Erythroblast (primary cell): ENCODE results near the gene SREK1.

ENCODE experiments used
- DNase-seq, 2 experiments: peaks; one replicate each; lab custom pipeline; 2025; lab: John Stamatoyannopoulos, UW
- GATA1 ChIP-seq: IDR thresholded peaks from 2 replicates; pipeline ENCODE4 v1.6.1; 2011; ENCODE audit warnings: low read depth, mild to moderate bottlenecking, control low read depth, low read length, moderate library complexity
- POLR2A ChIP-seq: IDR thresholded peaks from 2 replicates; pipeline ENCODE4 v1.6.1; 2011; ENCODE audit warnings: mild to moderate bottlenecking, low read length

The SREK1 gene

GRCh38 chr5:66144834-66145390 is 812 bp downstream of the SREK1 start:
- TF ChIP-seq GATA1 (no peak), POLR2A (no peak)
- peak in 1 of 2 experiments; percentile 90 for DNase-seq

GRCh38 chr5:66145737-66146136 is 1.6 kb downstream of the SREK1 start:
- DNase-seq: peak in 1 of 2 experiments; percentile 18
- TF ChIP-seq POLR2A (no peak), GATA1 (no peak)

DNA sequence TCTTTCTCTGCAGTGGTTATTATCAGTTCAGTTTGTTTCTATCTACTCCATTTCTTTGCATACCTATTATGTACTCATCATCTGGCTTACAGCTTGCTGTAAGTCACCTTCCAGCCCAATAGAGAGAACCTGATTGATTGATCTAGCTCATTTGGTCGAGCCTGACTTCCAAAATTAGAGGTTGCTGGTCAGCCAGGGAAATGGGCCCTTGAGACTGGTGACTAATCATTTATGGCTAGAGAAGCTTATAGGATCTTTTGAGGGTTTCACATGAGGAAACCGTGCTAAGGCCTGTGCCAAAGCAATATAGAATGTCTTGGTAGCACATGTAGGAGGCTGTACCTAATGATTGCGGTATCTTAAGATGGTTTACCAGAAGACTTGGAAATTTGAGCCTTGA is 5.8 kb downstream of the SREK1 start:
- no peak for DNase-seq
- TF ChIP-seq POLR2A: no peak
- TF ChIP-seq GATA1: no peak

DNA sequence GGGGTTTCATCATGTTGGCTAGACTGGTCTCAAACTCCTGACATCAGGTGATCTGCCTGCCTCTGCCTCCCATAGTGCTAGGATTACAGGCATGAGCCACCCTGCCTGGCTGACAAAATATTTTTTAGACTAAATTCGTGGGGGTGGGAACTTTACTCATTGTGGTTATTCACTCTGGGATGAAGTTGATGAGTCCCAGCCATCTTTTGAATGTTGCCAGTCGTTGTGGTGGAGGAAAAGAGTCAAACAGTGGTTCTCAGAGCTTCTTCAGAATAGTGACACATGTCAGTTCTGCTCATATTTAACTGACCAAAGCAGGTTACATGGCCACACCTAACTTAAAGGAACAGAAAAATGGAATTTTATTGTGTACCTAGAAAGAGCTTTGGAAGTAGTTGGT is 6.9 kb downstream of the SREK1 start:
- TF ChIP-seq POLR2A: no peak
- no peak for TF ChIP-seq GATA1
- DNase-seq: no peak

DNA sequence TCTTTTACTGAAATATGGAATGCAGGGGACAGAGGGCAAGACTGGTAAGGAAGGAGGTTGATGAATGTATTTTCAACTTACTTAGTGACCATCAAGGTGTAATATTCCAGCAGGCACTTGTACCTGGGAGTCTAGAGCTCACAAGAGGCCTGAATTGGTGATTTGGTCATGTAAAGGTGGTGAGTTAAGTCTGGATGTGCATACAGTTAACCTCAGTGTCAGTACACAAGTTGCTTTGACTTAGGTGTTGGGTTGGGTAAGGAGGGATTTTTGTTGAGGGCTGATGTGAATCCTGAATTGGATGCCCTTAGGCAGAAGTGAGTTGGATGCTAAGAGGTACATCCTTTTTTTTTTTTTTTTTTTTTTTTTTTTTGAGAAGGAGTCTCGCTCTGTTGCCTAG is 7.4 kb downstream of the SREK1 start:
- no peak for DNase-seq
- TF ChIP-seq GATA1 (no peak), POLR2A (no peak)

DNA sequence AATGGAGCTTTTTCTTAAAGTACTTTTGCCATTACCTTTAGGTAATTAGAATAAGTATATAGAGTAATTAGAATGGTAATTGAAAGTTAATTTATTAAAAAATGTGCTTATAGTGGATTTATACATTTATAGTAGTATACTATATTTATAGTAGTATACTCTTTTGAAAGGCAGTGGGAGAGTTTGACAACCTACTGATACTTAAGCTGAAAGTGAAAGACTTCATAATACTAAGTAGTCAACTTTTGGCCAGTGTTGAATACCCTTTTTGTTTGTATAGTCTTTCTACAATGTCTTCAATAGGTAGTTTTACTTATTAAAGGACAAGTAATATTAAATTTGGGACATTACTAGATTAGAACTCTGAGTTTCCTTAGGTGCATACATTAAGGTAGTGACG is 12.9 kb downstream of the SREK1 start:
- no peak for TF ChIP-seq GATA1
- TF ChIP-seq POLR2A: no peak
- no peak for DNase-seq

DNA sequence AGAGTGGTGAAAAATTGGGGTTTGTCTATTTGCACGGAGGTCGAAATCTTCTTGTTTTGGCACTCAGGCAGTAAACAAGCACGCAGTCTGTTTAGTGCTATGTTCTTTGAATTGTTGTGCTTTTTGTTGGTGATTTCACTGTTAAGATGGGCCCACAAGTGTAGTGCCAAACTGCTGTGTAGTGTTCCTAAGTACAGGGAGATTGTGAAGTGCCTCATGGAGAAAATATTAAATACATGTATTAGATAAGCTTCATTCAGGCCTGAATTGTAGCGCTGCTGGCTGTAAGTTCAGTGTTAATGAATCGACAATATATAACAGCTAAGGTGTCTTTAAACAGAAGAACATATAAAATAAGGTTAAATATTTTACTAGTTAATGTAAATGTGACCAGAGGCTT is 17.3 kb downstream of the SREK1 start:
- no peak for DNase-seq
- no peak for TF ChIP-seq POLR2A
- TF ChIP-seq GATA1: no peak

GRCh38 chr5:66164044-66164790 is 20.1 kb downstream of the SREK1 start:
- no peak for DNase-seq
- no peak for TF ChIP-seq POLR2A
- TF ChIP-seq GATA1: no peak

DNA sequence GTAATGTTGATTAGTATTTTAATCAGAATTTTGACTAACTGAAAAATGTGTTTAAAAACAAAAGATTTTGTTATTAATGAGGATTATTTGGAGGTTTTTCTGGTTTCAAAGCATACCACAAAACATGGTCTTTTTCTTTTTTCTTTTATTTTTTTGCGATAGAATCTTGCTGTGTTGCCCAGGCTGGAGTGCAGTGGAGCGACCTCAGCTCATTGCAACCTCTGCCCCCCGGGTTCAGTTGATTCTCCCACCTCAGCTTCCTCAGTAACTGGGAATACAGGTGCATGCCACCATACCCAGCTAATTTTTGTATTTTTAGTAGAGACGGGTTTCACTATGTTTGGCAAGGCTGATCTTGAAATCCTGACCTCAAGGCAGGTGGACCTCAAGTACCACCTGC is 24.1 kb downstream of the SREK1 start:
- TF ChIP-seq GATA1 (no peak), POLR2A (no peak)
- DNase-seq: no peak

GRCh38 chr5:66169534-66169933 is 25.4 kb downstream of the SREK1 start:
- no peak for DNase-seq
- TF ChIP-seq POLR2A (no peak), GATA1 (no peak)

DNA sequence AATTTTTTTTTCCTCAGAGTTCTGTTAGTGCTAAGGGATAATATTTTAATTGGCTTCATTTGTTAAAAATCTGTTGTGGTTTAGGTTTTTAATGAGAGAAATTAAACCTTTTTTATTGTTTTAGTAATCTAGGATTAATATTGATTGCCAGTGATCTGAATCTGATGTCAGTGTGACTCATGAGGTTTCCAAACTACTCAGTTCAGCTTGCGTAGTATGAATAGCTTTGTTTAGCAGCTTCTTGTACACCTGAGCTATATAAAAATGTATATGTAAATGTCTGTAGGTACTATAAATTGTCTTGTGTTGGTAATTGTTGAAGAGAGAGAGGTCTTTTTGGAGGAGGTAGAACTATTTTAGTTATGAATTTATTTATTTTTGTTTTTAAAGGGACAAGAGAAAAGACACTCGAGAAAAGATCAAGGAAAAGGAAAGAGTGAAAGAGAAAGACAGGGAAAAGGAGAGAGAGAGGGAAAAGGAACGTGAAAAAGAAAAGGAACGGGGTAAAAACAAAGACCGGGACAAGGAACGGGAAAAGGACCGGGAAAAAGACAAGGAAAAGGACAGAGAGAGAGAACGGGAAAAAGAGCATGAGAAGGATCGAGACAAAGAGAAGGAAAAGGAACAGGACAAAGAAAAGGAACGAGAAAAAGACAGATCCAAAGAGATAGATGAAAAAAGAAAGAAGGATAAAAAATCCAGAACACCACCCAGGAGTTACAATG is 26.3 kb downstream of the SREK1 start:
- no peak for TF ChIP-seq POLR2A
- no peak for TF ChIP-seq GATA1
- DNase-seq: no peak

DNA sequence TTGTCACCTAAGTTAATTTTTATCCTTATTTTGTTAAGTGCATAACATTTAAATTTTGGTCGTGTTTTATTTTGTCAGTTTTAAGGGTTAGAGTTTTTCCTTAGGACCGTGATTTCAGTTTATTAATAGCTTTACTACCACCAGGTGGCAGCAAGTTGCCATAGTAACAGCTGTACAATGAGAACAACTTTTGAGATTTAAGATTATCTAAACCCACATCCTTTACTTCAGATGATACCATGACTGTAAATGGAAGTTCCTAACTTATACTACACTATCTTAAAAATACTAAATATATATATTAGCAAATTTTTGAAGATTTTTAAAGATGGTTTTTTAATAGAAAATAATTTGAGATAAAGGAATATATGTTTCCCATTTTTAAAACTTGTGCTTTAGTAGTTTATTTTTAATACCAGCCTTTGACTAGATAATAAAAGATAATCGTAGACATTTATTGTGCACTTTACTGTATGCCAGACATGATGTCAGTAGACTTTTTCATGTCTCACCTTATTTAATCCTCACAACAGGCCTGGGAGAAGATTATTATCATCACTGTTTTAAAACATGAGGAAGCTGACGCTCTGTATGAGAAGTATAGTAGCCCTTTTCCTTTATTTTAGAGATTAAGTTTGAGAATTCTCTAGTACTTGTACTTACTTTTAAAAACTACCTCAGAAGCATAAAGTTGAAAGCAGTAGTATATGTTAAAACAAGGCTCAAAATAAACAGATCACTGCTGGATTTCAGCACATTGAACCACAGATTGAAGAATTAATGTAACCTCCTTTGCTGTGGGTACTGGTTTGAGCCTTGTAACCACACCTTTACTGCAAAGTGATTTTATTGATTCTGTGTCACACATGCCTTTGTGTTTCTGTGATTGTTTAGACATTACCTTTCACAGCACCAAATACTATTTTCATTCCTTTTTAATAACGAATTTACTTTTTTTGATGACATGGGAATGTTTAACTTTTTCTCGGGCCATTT is 27.5 kb downstream of the SREK1 start:
- TF ChIP-seq GATA1 (no peak), POLR2A (no peak)
- peak; percentile 68 to 70 for DNase-seq

DNA sequence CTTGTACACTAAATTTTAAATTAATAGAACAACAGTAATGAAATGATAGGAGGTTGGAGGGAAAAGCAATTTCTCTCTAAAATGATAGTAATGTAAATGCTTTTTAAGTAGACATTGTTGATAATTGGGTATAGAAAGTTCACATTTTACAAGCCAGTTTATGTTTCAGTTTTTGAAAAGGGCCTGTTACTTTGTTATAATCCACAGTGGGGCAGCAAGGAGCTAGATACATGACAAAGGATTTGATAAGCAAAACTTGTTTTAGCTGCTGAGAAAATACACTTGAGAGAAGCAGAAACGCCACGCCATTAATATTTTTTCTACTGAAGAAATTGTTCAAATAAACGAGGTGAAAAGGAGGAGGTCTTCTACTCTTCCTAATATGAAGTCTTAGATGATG is 30.2 kb downstream of the SREK1 start:
- DNase-seq: peak; percentile 18 to 24

More for the DNA sequence above, 30.2 kb downstream of the SREK1 start:
- no peak for TF ChIP-seq POLR2A
- no peak for TF ChIP-seq GATA1
